Dendritic cell treated with granulocyte-macrophage colony-stimulating factor and Interleukin-4, amounts not matched to agents 40 ng/mL and 50 ng/mL, for 4 days (primary cell): ENCODE measurements around the gene DHX9.

Experiments
- H3K27ac Mint-ChIP-seq: one replicate; pipeline ENCODE4 v1.8.0; 2022; ENCODE audit warnings: mild to moderate bottlenecking, mixed read lengths
- H3K27me3 Mint-ChIP-seq: one replicate; pipeline ENCODE4 v1.8.0; 2022; ENCODE audit warnings: mild to moderate bottlenecking, mixed read lengths
- H3K36me3 Mint-ChIP-seq: one replicate; pipeline ENCODE4 v1.8.0; 2022; ENCODE audit warnings: low read depth, mixed read lengths
- H3K4me1 Mint-ChIP-seq: one replicate; pipeline ENCODE4 v1.8.0; 2022; ENCODE audit warnings: low read depth, mixed read lengths
- H3K4me3 Mint-ChIP-seq: one replicate; pipeline ENCODE4 v1.8.0; 2022; ENCODE audit warnings: mild to moderate bottlenecking, moderate library complexity, mixed read lengths
- H3K9me3 Mint-ChIP-seq: one replicate; pipeline ENCODE4 v1.8.0; 2022; ENCODE audit warnings: mixed read lengths
- intact Hi-C: fragments of 100-400 bp; cut with micrococcal nuclease; formaldehyde crosslinking; loops from one replicate; pipeline ENCODE4 v1.15.0; 2022

The DHX9 gene

DNA sequence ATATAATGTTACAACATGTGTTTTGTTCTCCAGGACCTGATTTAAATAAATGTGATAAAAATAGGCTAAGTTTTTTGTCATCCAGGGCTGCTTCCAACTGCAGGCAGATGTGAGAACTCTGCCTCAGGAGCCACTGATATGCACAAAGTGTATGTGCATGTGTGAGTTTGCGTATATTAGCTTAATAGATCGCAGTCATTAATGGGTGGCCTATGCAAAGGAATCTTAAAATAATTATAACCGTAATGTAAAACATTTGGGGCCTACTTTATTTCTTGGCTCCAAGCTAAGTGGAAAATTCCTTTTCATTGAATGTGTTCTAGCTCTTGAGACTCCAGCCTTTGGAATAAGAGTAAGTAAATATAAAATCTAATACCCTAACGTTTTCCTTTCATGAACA, 16.8 kb downstream of the DHX9 start:
- Mint-ChIP-seq H3K27ac (no peak overlapping the region), H3K36me3 (peaks cover 72% of the 10 kb centered on the region), H3K27me3 (no peaks in the 10 kb centered on the region), H3K9me3 (no peaks in the 10 kb centered on the region), H3K4me1 (no peaks in the 10 kb centered on the region), H3K4me3 (no peak overlapping the region)
- intact Hi-C loops = no loop called here

DNA sequence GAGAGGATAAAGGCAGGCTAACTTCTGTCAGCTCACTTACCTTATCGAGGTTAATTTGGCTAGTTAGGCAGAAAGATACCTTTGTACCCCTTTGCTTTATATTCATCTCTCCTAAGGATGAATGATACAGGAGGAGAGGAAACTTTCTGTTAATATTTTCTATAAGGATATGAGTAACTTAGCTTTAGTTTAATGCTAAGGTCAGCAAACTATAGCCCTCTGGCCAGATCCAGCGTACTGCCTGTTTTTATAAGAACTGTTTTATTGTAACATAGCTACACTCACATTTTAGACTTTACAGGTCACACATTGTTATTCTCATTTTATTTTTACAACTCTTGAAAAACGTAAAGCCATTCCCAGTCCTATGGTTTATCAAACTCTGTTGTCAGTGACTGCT, 18.1 kb downstream of the DHX9 start:
- no peak overlapping the region for H3K27ac Mint-ChIP-seq
- H3K4me3 Mint-ChIP-seq = no peak overlapping the region
- intact Hi-C loops = no loop called here
- H3K27me3 Mint-ChIP-seq = no peaks in the 10 kb centered on the region
- H3K9me3 Mint-ChIP-seq = no peaks in the 10 kb centered on the region
- no peaks in the 10 kb centered on the region for H3K4me1 Mint-ChIP-seq
- peaks cover 73% of the 10 kb centered on the region for H3K36me3 Mint-ChIP-seq

DNA sequence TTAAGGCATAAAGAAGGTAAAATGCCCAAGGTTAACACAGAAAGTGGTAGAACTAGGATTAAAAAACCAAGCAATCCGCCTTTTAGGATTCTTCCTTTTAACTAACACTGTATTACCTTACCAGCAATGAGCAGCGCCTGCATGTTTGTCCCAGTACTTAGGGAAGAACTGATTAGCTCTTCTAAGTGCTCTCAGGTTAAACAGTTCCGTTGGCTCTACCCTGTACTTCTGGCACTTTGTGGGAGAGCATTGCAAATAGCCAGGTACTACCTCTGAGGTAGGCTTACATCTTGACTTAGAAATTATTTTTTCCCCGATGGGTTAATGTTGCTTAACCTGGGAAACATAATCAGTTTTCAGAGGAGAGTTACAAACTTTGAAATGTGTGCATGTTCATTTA, 21.5 kb downstream of the DHX9 start:
- peaks cover 90% of the 10 kb centered on the region for H3K36me3 Mint-ChIP-seq
- no peaks in the 10 kb centered on the region for H3K4me1 Mint-ChIP-seq
- no peaks in the 10 kb centered on the region for H3K27me3 Mint-ChIP-seq
- intact Hi-C loops = no loop called here
- no peak overlapping the region for H3K27ac Mint-ChIP-seq
- no peaks in the 10 kb centered on the region for H3K9me3 Mint-ChIP-seq
- no peak overlapping the region for H3K4me3 Mint-ChIP-seq

DNA sequence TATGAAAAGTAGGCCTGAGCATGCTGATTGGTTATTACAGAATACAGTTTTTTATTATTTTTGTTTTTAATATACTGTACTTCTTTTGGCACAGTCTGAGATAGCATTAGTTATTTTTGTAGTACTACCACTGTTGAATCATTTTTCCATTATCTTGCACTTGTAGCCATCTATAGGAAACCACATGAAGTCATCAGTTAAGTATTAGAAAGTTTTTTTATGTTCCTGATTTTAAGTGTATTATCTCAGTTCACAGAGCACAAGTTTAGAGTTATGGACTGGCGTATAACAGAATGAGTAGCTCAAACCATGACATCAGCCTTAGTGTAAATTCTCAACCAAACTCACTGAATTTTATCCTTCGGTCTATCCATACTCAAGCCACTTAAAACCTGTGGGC, 22.8 kb downstream of the DHX9 start:
- Mint-ChIP-seq H3K27ac (no peak overlapping the region), H3K4me3 (no peak overlapping the region), H3K9me3 (no peaks in the 10 kb centered on the region), H3K27me3 (no peaks in the 10 kb centered on the region), H3K36me3 (peaks cover 95% of the 10 kb centered on the region), H3K4me1 (no peaks in the 10 kb centered on the region)
- intact Hi-C loops = no loop called here

DNA sequence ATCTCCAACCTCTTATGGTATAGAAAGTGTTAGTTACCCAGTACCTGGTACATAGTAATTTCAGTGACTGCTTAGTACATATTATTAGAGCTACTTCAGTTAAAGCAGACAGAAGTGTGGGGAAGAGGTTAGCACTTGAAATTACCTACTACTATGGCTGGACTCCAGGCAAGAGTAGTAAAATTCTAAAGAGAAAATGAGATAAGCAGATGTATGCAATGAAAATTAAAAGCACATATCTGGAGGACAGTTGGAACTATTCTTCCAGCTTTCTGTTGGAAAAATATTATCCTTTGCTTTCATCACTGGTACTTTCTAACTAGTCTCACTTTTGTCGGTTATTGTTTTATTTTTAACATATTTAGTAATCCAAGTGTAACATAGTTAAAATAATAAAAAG, 23.7 kb downstream of the DHX9 start:
- no peak overlapping the region for H3K27ac Mint-ChIP-seq
- H3K4me3 Mint-ChIP-seq = no peak overlapping the region
- no peaks in the 10 kb centered on the region for H3K27me3 Mint-ChIP-seq
- H3K4me1 Mint-ChIP-seq = no peaks in the 10 kb centered on the region
- peaks cover 95% of the 10 kb centered on the region for H3K36me3 Mint-ChIP-seq
- no peaks in the 10 kb centered on the region for H3K9me3 Mint-ChIP-seq
- intact Hi-C loops = no loop called here

DNA sequence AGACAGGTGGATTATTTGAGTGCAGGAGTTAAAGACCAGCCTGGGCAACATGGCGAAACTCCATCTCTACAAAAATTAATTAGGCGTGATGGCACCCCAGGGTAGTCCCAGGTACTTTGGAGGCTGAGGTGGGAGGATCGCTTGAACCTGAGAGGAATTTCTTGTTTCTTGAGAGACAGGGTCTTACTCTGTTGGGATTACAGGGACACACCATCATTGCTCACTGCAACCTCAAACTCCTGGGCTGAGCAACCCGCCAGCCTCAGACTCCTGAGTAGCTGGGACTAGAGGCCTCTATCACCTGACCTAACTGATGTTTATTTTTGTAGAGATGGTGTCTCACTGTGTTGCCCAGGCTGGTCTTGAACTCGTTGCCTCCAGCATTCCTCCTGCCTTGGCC, 24.8 kb downstream of the DHX9 start:
- H3K4me3 Mint-ChIP-seq = no peak overlapping the region
- H3K4me1 Mint-ChIP-seq = no peaks in the 10 kb centered on the region
- peaks cover 94% of the 10 kb centered on the region for H3K36me3 Mint-ChIP-seq
- H3K9me3 Mint-ChIP-seq = no peaks in the 10 kb centered on the region
- no peak overlapping the region for H3K27ac Mint-ChIP-seq
- no peaks in the 10 kb centered on the region for H3K27me3 Mint-ChIP-seq
- intact Hi-C loops = no loop called here

DNA sequence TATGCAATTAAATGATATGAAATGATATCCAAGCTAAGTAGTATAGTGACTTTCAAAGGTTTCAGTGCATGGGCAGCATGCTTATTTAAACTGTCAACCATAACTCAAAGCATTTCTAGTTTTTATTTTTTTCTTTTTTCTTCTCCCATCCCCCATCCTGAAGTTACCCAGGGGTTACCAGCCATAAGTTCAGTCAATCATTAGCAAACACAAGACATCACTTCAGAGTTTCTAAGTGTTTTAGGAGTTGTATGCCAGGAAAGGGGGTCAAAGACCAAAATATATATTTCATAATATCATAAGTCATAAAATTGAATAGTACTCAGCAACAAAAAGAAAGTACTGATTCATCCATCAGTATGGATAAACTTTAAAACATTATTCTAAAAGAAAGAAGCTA, 28.7 kb downstream of the DHX9 start:
- H3K36me3 Mint-ChIP-seq = peaks cover 93% of the 10 kb centered on the region
- no peaks in the 10 kb centered on the region for H3K4me1 Mint-ChIP-seq
- H3K27ac Mint-ChIP-seq = no peak overlapping the region
- intact Hi-C loops = no loop called here
- no peak overlapping the region for H3K4me3 Mint-ChIP-seq
- no peaks in the 10 kb centered on the region for H3K27me3 Mint-ChIP-seq
- no peaks in the 10 kb centered on the region for H3K9me3 Mint-ChIP-seq

DNA sequence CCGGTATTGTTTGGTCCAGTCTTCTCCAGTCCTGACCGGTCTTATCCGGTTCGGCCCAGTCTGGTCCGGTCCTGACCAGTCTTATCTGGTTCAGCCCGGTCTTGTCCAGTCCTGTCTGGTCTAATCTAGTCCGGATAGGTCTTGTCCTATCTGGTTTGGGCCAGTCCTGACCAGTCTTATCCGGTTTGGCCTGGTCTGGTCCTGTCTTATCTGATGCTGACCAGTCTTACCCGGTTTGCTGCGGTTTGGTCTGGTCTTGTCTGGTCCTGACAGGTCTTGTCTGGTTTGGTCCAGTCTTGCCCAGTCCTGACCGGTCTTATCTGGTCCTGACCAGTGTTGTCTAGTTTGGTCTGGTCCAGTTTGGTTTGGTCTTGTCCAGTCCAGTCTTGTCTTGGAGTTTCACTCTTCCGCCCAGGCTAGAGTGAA, 30.1 kb downstream of the DHX9 start:
- peaks cover 97% of the 10 kb centered on the region for H3K36me3 Mint-ChIP-seq
- intact Hi-C loops = no loop called here
- no peaks in the 10 kb centered on the region for H3K4me1 Mint-ChIP-seq
- H3K27ac Mint-ChIP-seq = no peak overlapping the region
- no peak overlapping the region for H3K4me3 Mint-ChIP-seq
- no peaks in the 10 kb centered on the region for H3K27me3 Mint-ChIP-seq
- no peaks in the 10 kb centered on the region for H3K9me3 Mint-ChIP-seq

DNA sequence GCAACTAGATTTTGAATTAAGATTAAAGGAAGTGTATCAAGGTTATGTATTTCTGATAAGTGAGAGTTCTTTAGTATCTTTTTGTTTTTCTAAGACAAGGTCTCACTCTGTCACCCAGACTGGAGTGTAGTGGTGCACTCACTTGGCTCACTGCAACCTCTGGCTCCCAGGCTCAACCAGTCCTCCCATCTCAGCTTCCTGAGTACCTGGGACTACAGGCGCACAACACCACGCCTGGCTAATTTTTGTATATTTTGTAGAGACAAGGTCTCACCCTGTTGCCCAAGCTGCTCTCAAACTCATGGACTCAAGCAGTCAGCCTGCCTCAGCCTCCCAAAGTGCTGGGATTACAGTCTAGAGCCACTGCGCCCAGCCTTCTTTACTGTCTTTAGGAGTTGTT, 33.7 kb downstream of the DHX9 start:
- no peaks in the 10 kb centered on the region for H3K9me3 Mint-ChIP-seq
- no peaks in the 10 kb centered on the region for H3K4me1 Mint-ChIP-seq
- intact Hi-C loops = loop anchor here (5.0 kb wide), 1 partner anchor 56 kb away; no protein-coding TSS in a partner anchor
- no peaks in the 10 kb centered on the region for H3K27me3 Mint-ChIP-seq
- H3K27ac Mint-ChIP-seq = no peak overlapping the region
- H3K4me3 Mint-ChIP-seq = no peak overlapping the region
- H3K36me3 Mint-ChIP-seq = peaks cover 97% of the 10 kb centered on the region

DNA sequence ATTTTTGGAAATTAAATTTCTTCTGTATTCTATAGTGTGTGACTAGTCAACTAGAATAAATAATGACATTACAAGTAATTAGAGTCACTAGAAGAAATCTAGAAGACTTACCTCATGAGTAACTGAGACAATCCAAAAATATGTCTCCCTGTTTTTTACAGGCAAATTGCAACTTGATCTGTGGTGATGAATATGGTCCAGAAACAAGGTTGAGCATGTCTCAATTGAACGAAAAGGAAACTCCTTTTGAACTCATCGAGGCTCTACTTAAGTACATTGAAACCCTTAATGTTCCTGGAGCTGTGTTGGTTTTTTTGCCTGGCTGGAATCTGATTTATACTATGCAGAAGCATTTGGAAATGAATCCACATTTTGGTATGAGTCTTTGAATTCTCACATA, 36.7 kb downstream of the DHX9 start:
- H3K27me3 Mint-ChIP-seq = no peaks in the 10 kb centered on the region
- intact Hi-C loops = no loop called here
- no peak overlapping the region for H3K27ac Mint-ChIP-seq
- no peaks in the 10 kb centered on the region for H3K4me1 Mint-ChIP-seq
- no peak overlapping the region for H3K4me3 Mint-ChIP-seq
- H3K36me3 Mint-ChIP-seq = peaks cover 100% of the 10 kb centered on the region
- H3K9me3 Mint-ChIP-seq = no peaks in the 10 kb centered on the region

DNA sequence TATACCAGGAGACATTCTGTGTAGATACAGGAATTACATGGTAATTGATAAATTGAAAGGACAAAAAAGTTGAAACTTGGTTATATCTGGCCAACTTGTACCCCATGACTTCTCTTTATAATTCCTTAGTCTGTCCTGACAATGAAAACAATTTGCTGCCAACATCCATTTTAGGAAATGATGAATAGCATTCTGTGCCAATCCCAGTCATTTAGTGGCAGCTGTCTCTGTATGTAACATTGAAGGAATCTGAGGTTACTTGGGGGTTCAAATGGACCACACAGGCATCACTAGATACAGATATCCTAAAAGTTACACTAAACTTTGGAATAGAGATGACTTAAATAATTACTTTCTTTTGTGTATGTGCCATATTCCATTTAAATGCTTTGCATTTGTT, 38.2 kb downstream of the DHX9 start:
- no peaks in the 10 kb centered on the region for H3K27me3 Mint-ChIP-seq
- no peak overlapping the region for H3K4me3 Mint-ChIP-seq
- no peaks in the 10 kb centered on the region for H3K4me1 Mint-ChIP-seq
- no peak overlapping the region for H3K27ac Mint-ChIP-seq
- H3K9me3 Mint-ChIP-seq = no peaks in the 10 kb centered on the region
- intact Hi-C loops = no loop called here
- H3K36me3 Mint-ChIP-seq = peaks cover 100% of the 10 kb centered on the region

DNA sequence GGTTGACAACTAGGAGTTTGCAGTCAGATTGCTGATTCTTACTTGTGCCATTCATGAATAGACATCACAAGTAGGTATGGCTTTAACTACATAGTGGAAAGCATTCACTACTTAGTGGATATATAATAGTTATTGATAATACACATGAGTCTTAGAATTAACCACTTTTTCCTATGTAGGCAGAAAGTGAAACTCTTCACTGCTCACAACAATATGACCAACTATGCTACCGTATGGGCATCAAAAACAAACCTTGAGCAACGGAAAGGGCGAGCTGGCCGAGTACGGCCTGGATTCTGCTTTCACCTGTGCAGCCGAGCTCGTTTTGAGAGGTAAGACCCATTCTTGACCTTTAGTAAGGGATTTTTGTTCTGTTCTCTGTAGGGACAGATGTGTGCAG, 38.7 kb downstream of the DHX9 start:
- intact Hi-C loops = no loop called here
- no peaks in the 10 kb centered on the region for H3K4me1 Mint-ChIP-seq
- no peak overlapping the region for H3K4me3 Mint-ChIP-seq
- H3K27me3 Mint-ChIP-seq = no peaks in the 10 kb centered on the region
- no peaks in the 10 kb centered on the region for H3K9me3 Mint-ChIP-seq
- no peak overlapping the region for H3K27ac Mint-ChIP-seq
- peaks cover 100% of the 10 kb centered on the region for H3K36me3 Mint-ChIP-seq

DNA sequence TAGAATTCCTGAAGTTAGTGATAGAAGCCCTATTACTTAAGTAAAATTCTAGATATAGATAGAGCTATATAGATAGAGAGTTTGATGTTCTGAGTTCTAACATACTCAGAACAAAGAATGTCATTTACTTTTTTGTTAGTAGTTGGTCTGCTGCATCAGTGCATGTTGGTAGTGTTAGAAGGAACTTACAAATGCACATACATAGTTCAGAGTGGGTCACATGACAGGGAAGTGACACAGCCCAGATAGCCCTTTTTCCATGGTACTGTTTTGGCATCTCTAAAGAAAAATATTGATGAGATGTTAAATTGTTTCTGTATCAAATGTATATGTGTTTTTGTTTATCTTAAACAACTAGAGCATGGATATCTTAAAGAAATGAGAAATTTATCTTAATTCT, 45.7 kb downstream of the DHX9 start:
- H3K4me1 Mint-ChIP-seq = no peaks in the 10 kb centered on the region
- H3K4me3 Mint-ChIP-seq = no peak overlapping the region
- H3K27ac Mint-ChIP-seq = no peak overlapping the region
- no peaks in the 10 kb centered on the region for H3K9me3 Mint-ChIP-seq
- no peaks in the 10 kb centered on the region for H3K27me3 Mint-ChIP-seq
- intact Hi-C loops = loop anchor here (5.0 kb wide), 1 partner anchor 33 kb away; no protein-coding TSS in a partner anchor
- H3K36me3 Mint-ChIP-seq = peaks cover 95% of the 10 kb centered on the region

DNA sequence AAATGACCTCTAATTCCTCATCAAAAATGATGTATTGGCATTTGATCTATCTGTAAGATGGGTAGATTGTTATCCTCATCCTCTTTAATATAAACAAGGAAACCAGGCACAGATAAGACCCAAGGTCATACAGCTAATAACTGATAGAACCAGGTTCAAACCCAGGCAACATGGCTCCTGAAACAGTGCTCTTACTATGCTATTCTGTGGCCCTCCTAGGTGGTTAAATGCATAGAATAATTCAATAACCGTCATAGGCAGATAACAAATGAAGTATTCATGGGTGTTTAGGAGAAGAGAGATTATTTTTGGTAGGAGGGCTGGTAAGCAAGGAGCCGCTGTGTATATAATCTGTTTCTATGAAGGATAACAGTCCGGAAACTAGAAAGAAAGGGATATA, 46.4 kb downstream of the DHX9 start:
- intact Hi-C loops = loop anchor here (5.0 kb wide), 1 partner anchor 33 kb away; no protein-coding TSS in a partner anchor
- H3K9me3 Mint-ChIP-seq = no peaks in the 10 kb centered on the region
- H3K4me3 Mint-ChIP-seq = no peak overlapping the region
- peaks cover 90% of the 10 kb centered on the region for H3K36me3 Mint-ChIP-seq
- H3K4me1 Mint-ChIP-seq = peaks cover 5% of the 10 kb centered on the region
- H3K27ac Mint-ChIP-seq = no peak overlapping the region
- H3K27me3 Mint-ChIP-seq = no peaks in the 10 kb centered on the region

DNA sequence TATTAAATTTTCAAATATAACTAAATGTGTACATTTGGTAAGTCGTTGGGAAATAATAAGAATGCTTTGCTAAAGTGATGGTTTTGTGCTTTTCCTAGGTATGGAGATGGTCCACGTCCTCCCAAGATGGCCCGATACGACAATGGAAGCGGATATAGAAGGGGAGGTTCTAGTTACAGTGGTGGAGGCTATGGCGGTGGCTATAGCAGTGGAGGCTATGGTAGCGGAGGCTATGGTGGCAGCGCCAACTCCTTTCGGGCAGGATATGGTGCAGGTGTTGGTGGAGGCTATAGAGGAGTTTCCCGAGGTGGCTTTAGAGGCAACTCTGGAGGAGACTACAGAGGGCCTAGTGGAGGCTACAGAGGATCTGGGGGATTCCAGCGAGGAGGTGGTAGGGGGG, 47.8 kb downstream of the DHX9 start:
- no peak overlapping the region for H3K4me3 Mint-ChIP-seq
- H3K36me3 Mint-ChIP-seq = peaks cover 81% of the 10 kb centered on the region
- no peaks in the 10 kb centered on the region for H3K27me3 Mint-ChIP-seq
- peaks cover 5% of the 10 kb centered on the region for H3K4me1 Mint-ChIP-seq
- intact Hi-C loops = loop anchor here (5.0 kb wide), 1 partner anchor 35 kb away; no protein-coding TSS in a partner anchor
- H3K27ac Mint-ChIP-seq = no peak overlapping the region
- H3K9me3 Mint-ChIP-seq = no peaks in the 10 kb centered on the region
